Measurements from ENCODE around the gene EHD1.

Gene EHD1

GRCh38 chr11:64878494-64879243 is at the start of gene EHD1:
EHD1 (minus strand) TSS chr11:64878621; CDS start chr11:64878464, 157 bp downstream.
- Histone ChIP-seq H2AFZ (ENCODE audit: low read length) (peak within 1 kb of the TSS; percentile 80), H3K36me3 (ENCODE audit: insufficient read depth, low read length) (no peaks in the 10 kb centered on the region), H3K4me2 (ENCODE audit: low read depth, low read length, poor library complexity, severe bottlenecking) (peak within 1 kb of the TSS; percentile 99), H3K4me1 (ENCODE audit: insufficient read depth, low read length, poor library complexity, severe bottlenecking) (peaks cover 44% of the 10 kb centered on the region), H3K27me3 (ENCODE audit: insufficient read depth, low read length, poor library complexity, severe bottlenecking) (no peaks in the 10 kb centered on the region), H3K9ac (ENCODE audit: low read depth, low read length, poor library complexity, severe bottlenecking) (peak within 1 kb of the TSS; percentile 96), H3K9me2 (replicated peaks; ENCODE audit: low read depth, low read length) (no peaks in the 10 kb centered on the region), H4K20me1 (ENCODE audit: insufficient read depth, low read length, poor library complexity, severe bottlenecking) (peaks cover 20% of the 10 kb centered on the region), H3K79me2 (ENCODE audit: insufficient read depth, low read length) (peaks cover 50% of the 10 kb centered on the region), H3K4me3 (ENCODE audit: low read length, poor library complexity, severe bottlenecking) (peak within 1 kb of the TSS; percentile 100), H3K9me3 (ENCODE audit: insufficient read depth, low read depth, low read length) (no peaks in the 10 kb centered on the region), H3F3A (ENCODE audit: low read depth) (0 out of 2 replicates have a peak, but pooled peaks cover 3% of the 10 kb centered on the region)
- peak; percentile 61 for TF ChIP-seq CTCF (conservative IDR thresholded peaks at IDR 0.05; ENCODE audit: low read length)
- no peak for TF ChIP-seq EZH2phosphoT487 (IDR thresholded peaks at IDR 0.05; ENCODE audit: borderline replicate concordance)

GRCh38 chr11:64926689-64927088 is 48.3 kb upstream of the EHD1 start:
- H3K4me1 ChIP-seq (ENCODE audit: insufficient read depth, low read length, poor library complexity, severe bottlenecking) = peaks cover 14% of the 10 kb centered on the region
- H3K4me3 ChIP-seq (ENCODE audit: low read length, poor library complexity, severe bottlenecking) = no peak overlapping the region
- no peaks in the 10 kb centered on the region for H3K9me3 ChIP-seq (ENCODE audit: insufficient read depth, low read depth, low read length)
- no peaks in the 10 kb centered on the region for H3F3A ChIP-seq (ENCODE audit: low read depth)
- no peak overlapping the region for H3K9ac ChIP-seq (ENCODE audit: low read depth, low read length, poor library complexity, severe bottlenecking)
- no peaks in the 10 kb centered on the region for H3K27me3 ChIP-seq (ENCODE audit: insufficient read depth, low read length, poor library complexity, severe bottlenecking)
- no peaks in the 10 kb centered on the region for H3K9me2 ChIP-seq (replicated peaks; ENCODE audit: low read depth, low read length)
- no peak overlapping the region for H3K4me2 ChIP-seq (ENCODE audit: low read depth, low read length, poor library complexity, severe bottlenecking)
- no peak overlapping the region for H2AFZ ChIP-seq (ENCODE audit: low read length)
- H4K20me1 ChIP-seq (ENCODE audit: insufficient read depth, low read length, poor library complexity, severe bottlenecking) = no peaks in the 10 kb centered on the region
- no peaks in the 10 kb centered on the region for H3K36me3 ChIP-seq (ENCODE audit: insufficient read depth, low read length)
- no peak for TF ChIP-seq CTCF (conservative IDR thresholded peaks at IDR 0.05; ENCODE audit: low read length)
- TF ChIP-seq EZH2phosphoT487 (IDR thresholded peaks at IDR 0.05; ENCODE audit: borderline replicate concordance) = no peak
- H3K79me2 ChIP-seq (ENCODE audit: insufficient read depth, low read length) = no peaks in the 10 kb centered on the region

- H3K9me3 ChIP-seq (ENCODE audit: insufficient read depth, low read depth, low read length) = no peaks in the 10 kb centered on the region
- TF ChIP-seq CTCF (conservative IDR thresholded peaks at IDR 0.05; ENCODE audit: low read length) (no peak), EZH2phosphoT487 (IDR thresholded peaks at IDR 0.05; ENCODE audit: borderline replicate concordance) (no peak)
- H3K4me2 ChIP-seq (ENCODE audit: low read depth, low read length, poor library complexity, severe bottlenecking) = peak overlapping the region; percentile 76
- H3F3A ChIP-seq (ENCODE audit: low read depth) = no peaks in the 10 kb centered on the region
- peak overlapping the region; percentile 69 for H3K9ac ChIP-seq (ENCODE audit: low read depth, low read length, poor library complexity, severe bottlenecking)
- no peaks in the 10 kb centered on the region for H3K79me2 ChIP-seq (ENCODE audit: insufficient read depth, low read length)
- H3K4me3 ChIP-seq (ENCODE audit: low read length, poor library complexity, severe bottlenecking) = peak overlapping the region; percentile 78
- no peaks in the 10 kb centered on the region for H3K36me3 ChIP-seq (ENCODE audit: insufficient read depth, low read length)
- peaks cover 14% of the 10 kb centered on the region for H3K4me1 ChIP-seq (ENCODE audit: insufficient read depth, low read length, poor library complexity, severe bottlenecking)
- no peak overlapping the region for H2AFZ ChIP-seq (ENCODE audit: low read length)
- H4K20me1 ChIP-seq (ENCODE audit: insufficient read depth, low read length, poor library complexity, severe bottlenecking) = no peaks in the 10 kb centered on the region
- H3K9me2 ChIP-seq (replicated peaks; ENCODE audit: low read depth, low read length) = no peaks in the 10 kb centered on the region
- no peaks in the 10 kb centered on the region for H3K27me3 ChIP-seq (ENCODE audit: insufficient read depth, low read length, poor library complexity, severe bottlenecking)
Observed at GRCh38 chr11:64925536-64926436, 47.4 kb upstream of the EHD1 start.
